HAP-1 (cell line): ENCODE results near the gene IL17RE.

ENCODE experiments used
- DNase-seq, 2 experiments: peaks; one replicate each; pipeline ENCODE4 v3.0.0-alpha.2; 2016 to 2020; ENCODE audit warnings: low spot score in 2 of 2
- H3K27me3 ChIP-seq: fragments of 250-450 bp; sonication (Bioruptor Pico); 2 replicates; pipeline ENCODE4 v1.5.1; 2020; ENCODE audit warnings: low read depth, mild to moderate bottlenecking, moderate library complexity
- H3K36me3 ChIP-seq: fragments of 250-450 bp; sonication (Bioruptor Pico); replicated peaks from 2 replicates; pipeline ENCODE4 v1.5.1; 2020; ENCODE audit warnings: mild to moderate bottlenecking
- H3K4me1 ChIP-seq: fragments of 250-450 bp; sonication (Bioruptor Pico); 2 replicates; pipeline ENCODE4 v1.5.1; 2020; ENCODE audit warnings: mild to moderate bottlenecking
- H3K4me3 ChIP-seq: fragments of 250-450 bp; sonication (Bioruptor Pico); 2 replicates; pipeline ENCODE4 v1.5.1; 2020; ENCODE audit warnings: mild to moderate bottlenecking, moderate library complexity
- H3K9me3 ChIP-seq: fragments of 250-450 bp; sonication (Bioruptor Pico); 2 replicates; pipeline ENCODE4 v1.5.1; 2020; ENCODE audit warnings: mild to moderate bottlenecking, moderate library complexity
- in situ Hi-C: fragments of 300-500 bp; cut with MboI; formaldehyde crosslinking; loops from 3 replicates; pipeline ENCODE4 v1.14.3; 2020; ENCODE audit warnings: low sequenced_read_pairs, inconsistent platforms, mixed read lengths

Gene IL17RE

GRCh38 chr3:9951962-9952805 is 49.5 kb downstream of the IL17RE start, which contains the start of gene PRRT3:
PRRT3 (minus strand) TSS chr3:9952408; CDS start chr3:9950115, 2,293 bp downstream.
- in situ Hi-C loops, result no loop called here
- peak; percentile 46 to 73 for DNase-seq

GRCh38 chr3:9955067-9955502 is 52.4 kb downstream of the IL17RE start:
- H3K27me3 ChIP-seq, result no peaks in the 10 kb centered on the region
- no peaks in the 10 kb centered on the region for H3K9me3 ChIP-seq
- H3K36me3 ChIP-seq, result no peaks in the 10 kb centered on the region
- in situ Hi-C loops, result no loop called here
- H3K4me1 ChIP-seq, result peaks cover 11% of the 10 kb centered on the region
- DNase-seq, result peak; percentile 52 to 78
- H3K4me3 ChIP-seq, result no peak overlapping the region

More at GRCh38 chr3:9951962-9952805, 49.5 kb downstream of the IL17RE start, which contains the start of gene PRRT3:
- peaks cover 11% of the 10 kb centered on the region for H3K4me1 ChIP-seq
- no peaks in the 10 kb centered on the region for H3K36me3 ChIP-seq
- no peaks in the 10 kb centered on the region for H3K9me3 ChIP-seq
- H3K27me3 ChIP-seq, result no peaks in the 10 kb centered on the region
- peak within 1 kb of the TSS; percentile 43 for H3K4me3 ChIP-seq

- Histone ChIP-seq H3K36me3 (no peaks in the 10 kb centered on the region), H3K27me3 (no peaks in the 10 kb centered on the region), H3K4me3 (no peak overlapping the region), H3K9me3 (no peaks in the 10 kb centered on the region), H3K4me1 (peaks cover 11% of the 10 kb centered on the region)
- in situ Hi-C loops, result no loop called here
- DNase-seq, result no peak
These were observed 53.1 kb downstream of the IL17RE start for GRCh38 chr3:9955611-9956352.

- H3K27me3 ChIP-seq, result no peaks in the 10 kb centered on the region
- H3K4me3 ChIP-seq, result no peak overlapping the region
- in situ Hi-C loops, result no loop called here
- DNase-seq, result no peak
- peaks cover 11% of the 10 kb centered on the region for H3K4me1 ChIP-seq
- H3K36me3 ChIP-seq, result no peaks in the 10 kb centered on the region
- H3K9me3 ChIP-seq, result no peaks in the 10 kb centered on the region
These were observed 54.6 kb downstream of the IL17RE start for GRCh38 chr3:9957214-9957613.

- no peaks in the 10 kb centered on the region for H3K9me3 ChIP-seq
- DNase-seq, result no peak
- no peaks in the 10 kb centered on the region for H3K27me3 ChIP-seq
- H3K4me3 ChIP-seq, result no peak overlapping the region
- in situ Hi-C loops, result no loop called here
- H3K36me3 ChIP-seq, result peaks cover 23% of the 10 kb centered on the region
- no peaks in the 10 kb centered on the region for H3K4me1 ChIP-seq
These were observed 62.7 kb downstream of the IL17RE start for GRCh38 chr3:9965200-9965875.
